Hepatocyte (in vitro differentiated cells): ENCODE results near the gene GEMIN5.

Experiments
- EZH2 ChIP-seq: fragments of 200-600 bp; sonication (generic); IDR thresholded peaks from 2 replicates; pipeline ENCODE4 v1.6.1; 2016; ENCODE audit warnings: antibody characterized with exemption, mild to moderate bottlenecking, borderline replicate concordance
- EZH2phosphoT487 ChIP-seq: fragments of 200-600 bp; sonication (generic); IDR thresholded peaks from one replicate; pipeline ENCODE4 v1.6.1; 2018; ENCODE audit warnings: antibody characterized with exemption, mild to moderate bottlenecking, low read depth, moderate library complexity; ENCODE audit not compliant: unreplicated experiment, severe bottlenecking
- TF ChIP-seq, protein P1 (sequence below): fragments of 200-600 bp; sonication (generic); IDR thresholded peaks from 2 replicates; pipeline ENCODE4 v1.5.1; 2016; ENCODE audit warnings: antibody characterized with exemption, mild to moderate bottlenecking; ENCODE audit not compliant: poor library complexity

- TF ChIP-seq EZH2 (no peak), EZH2phosphoT487 (no peak)
- TF ChIP-seq, protein P1, sequence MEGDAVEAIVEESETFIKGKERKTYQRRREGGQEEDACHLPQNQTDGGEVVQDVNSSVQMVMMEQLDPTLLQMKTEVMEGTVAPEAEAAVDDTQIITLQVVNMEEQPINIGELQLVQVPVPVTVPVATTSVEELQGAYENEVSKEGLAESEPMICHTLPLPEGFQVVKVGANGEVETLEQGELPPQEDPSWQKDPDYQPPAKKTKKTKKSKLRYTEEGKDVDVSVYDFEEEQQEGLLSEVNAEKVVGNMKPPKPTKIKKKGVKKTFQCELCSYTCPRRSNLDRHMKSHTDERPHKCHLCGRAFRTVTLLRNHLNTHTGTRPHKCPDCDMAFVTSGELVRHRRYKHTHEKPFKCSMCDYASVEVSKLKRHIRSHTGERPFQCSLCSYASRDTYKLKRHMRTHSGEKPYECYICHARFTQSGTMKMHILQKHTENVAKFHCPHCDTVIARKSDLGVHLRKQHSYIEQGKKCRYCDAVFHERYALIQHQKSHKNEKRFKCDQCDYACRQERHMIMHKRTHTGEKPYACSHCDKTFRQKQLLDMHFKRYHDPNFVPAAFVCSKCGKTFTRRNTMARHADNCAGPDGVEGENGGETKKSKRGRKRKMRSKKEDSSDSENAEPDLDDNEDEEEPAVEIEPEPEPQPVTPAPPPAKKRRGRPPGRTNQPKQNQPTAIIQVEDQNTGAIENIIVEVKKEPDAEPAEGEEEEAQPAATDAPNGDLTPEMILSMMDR, result no peak
These were observed 759 bp downstream of the GEMIN5 start for GRCh38 chr5:154937186-154937717.
